GM12865 (cell line): ENCODE measurements around the gene LMOD3.

Source experiments
- DNase-seq: peaks from one replicate; pipeline ENCODE4 v3.0.0; 2010; ENCODE audit warnings: low read depth
- H3K4me3 ChIP-seq: 2 replicates; pipeline ENCODE4 v1.5.1; 2011; ENCODE audit warnings: mild to moderate bottlenecking, low read depth, low read length, control low read depth
- CTCF ChIP-seq: IDR thresholded peaks from 2 replicates; pipeline ENCODE4 v1.5.1; 2011; ENCODE audit warnings: low read length, control low read depth, low read depth, inconsistent platforms; ENCODE audit not compliant: insufficient read depth; ENCODE audit errors: missing control alignments

Gene LMOD3

GRCh38 chr3:69108811-69109210 lies 13.6 kb downstream of the LMOD3 start:
- H3K4me3 ChIP-seq = no peak overlapping the region
- no peak for DNase-seq
- TF ChIP-seq CTCF = no peak

GRCh38 chr3:69107841-69108240 lies 14.6 kb downstream of the LMOD3 start:
- no peak for DNase-seq
- H3K4me3 ChIP-seq = no peak overlapping the region
- TF ChIP-seq CTCF = no peak

GRCh38 chr3:69105320-69105719 lies 17.1 kb downstream of the LMOD3 start:
- no peak for TF ChIP-seq CTCF

GRCh38 chr3:69104586-69104985 lies 17.8 kb downstream of the LMOD3 start:
- no peak for DNase-seq
- no peak overlapping the region for H3K4me3 ChIP-seq
- no peak for TF ChIP-seq CTCF

More at GRCh38 chr3:69105320-69105719, 17.1 kb downstream of the LMOD3 start:
- H3K4me3 ChIP-seq = no peak overlapping the region
- DNase-seq = no peak

- no peak overlapping the region for H3K4me3 ChIP-seq
- TF ChIP-seq CTCF = no peak
- no peak for DNase-seq
Observed at GRCh38 chr3:69103123-69103522, 19.3 kb downstream of the LMOD3 start.

GRCh38 chr3:69102384-69102783 lies 20.0 kb downstream of the LMOD3 start:
- TF ChIP-seq CTCF = no peak
- H3K4me3 ChIP-seq = no peak overlapping the region
- no peak for DNase-seq

- TF ChIP-seq CTCF = no peak
- DNase-seq = no peak
- H3K4me3 ChIP-seq = no peak overlapping the region
Observed at GRCh38 chr3:69099576-69099975, 22.8 kb downstream of the LMOD3 start.
